AG10803 (cell line): ENCODE results near the gene GPATCH2L.

Experiments used
- DNase-seq: peaks from one replicate; pipeline ENCODE4 v3.0.0; 2010; ENCODE audit warnings: low read depth
- H3K4me3 ChIP-seq: 2 replicates; pipeline ENCODE4 v1.5.1; 2011; ENCODE audit warnings: mild to moderate bottlenecking, low read length, control low read depth
- TF ChIP-seq, protein P1 (sequence below): conservative IDR thresholded peaks from 2 replicates; pipeline ENCODE4 v1.5.1; 2011; ENCODE audit warnings: mild to moderate bottlenecking, low read length, control low read depth, inconsistent platforms

Gene GPATCH2L

DNA sequence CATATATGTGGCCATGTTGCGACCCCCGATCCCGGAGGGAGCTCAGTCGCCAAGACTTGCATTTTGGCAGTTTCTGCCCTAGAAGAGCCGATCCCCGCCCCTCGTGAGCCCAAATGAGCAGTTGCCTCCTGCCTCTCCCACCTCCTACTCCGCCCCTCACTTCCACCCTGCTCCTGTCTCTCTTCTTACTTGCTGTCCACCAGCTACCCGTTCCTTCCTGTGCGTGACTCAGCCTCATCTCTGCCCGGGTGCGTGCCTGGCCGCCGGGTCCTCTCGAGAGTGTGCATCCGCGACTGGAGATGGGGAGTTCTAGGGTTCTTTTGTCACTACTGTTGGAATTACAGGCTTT, 585 bp downstream of the GPATCH2L start:
- peak; percentile 85 for DNase-seq
- H3K4me3 ChIP-seq: peak overlapping the region; percentile 92
- TF ChIP-seq, protein P1, sequence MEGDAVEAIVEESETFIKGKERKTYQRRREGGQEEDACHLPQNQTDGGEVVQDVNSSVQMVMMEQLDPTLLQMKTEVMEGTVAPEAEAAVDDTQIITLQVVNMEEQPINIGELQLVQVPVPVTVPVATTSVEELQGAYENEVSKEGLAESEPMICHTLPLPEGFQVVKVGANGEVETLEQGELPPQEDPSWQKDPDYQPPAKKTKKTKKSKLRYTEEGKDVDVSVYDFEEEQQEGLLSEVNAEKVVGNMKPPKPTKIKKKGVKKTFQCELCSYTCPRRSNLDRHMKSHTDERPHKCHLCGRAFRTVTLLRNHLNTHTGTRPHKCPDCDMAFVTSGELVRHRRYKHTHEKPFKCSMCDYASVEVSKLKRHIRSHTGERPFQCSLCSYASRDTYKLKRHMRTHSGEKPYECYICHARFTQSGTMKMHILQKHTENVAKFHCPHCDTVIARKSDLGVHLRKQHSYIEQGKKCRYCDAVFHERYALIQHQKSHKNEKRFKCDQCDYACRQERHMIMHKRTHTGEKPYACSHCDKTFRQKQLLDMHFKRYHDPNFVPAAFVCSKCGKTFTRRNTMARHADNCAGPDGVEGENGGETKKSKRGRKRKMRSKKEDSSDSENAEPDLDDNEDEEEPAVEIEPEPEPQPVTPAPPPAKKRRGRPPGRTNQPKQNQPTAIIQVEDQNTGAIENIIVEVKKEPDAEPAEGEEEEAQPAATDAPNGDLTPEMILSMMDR: no peak

DNA sequence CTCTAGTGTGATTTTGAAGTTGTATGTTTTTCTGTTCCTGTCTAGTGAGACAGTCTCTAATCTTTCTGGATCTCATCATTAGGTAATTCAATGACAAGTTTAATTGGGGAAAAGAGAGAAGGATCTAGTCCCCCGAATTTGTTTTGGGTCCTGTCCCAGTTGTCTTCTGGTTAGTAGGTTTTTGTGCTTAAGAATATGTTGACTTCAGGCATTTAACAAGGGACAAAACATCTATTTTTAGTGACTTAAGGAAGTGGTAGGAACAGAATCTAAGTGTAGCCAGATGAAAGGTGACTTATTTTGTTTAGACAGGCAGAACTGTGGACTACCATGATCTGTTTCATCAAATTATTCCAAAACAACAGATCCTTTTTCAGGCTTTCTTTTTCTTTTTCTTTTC, 2.2 kb downstream of the GPATCH2L start:
- no peak overlapping the region for H3K4me3 ChIP-seq
- no peak for DNase-seq
- TF ChIP-seq, protein P1: no peak

DNA sequence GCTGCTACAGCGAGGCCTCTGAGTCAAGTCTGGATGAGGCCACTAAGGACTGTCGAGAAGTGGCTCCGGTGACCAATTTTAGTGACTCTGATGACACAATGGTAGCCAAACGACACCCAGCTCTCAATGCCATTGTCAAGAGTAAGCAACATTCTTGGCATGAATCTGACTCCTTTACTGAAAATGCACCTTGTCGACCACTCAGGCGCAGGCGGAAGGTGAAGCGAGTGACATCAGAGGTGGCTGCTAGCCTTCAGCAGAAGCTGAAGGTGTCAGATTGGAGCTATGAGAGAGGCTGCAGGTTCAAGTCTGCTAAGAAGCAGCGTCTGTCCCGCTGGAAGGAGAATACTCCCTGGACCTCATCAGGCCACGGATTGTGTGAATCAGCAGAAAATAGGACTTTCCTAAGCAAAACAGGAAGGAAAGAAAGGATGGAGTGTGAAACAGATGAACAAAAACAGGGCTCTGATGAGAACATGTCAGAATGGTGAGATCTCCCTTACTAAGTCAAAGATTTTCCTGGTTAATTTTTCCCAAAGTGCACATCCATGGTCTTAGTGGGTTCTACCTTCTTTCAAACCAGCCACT, 2.9 kb downstream of the GPATCH2L start:
- H3K4me3 ChIP-seq: no peak overlapping the region
- DNase-seq: no peak
- TF ChIP-seq, protein P1: no peak

DNA sequence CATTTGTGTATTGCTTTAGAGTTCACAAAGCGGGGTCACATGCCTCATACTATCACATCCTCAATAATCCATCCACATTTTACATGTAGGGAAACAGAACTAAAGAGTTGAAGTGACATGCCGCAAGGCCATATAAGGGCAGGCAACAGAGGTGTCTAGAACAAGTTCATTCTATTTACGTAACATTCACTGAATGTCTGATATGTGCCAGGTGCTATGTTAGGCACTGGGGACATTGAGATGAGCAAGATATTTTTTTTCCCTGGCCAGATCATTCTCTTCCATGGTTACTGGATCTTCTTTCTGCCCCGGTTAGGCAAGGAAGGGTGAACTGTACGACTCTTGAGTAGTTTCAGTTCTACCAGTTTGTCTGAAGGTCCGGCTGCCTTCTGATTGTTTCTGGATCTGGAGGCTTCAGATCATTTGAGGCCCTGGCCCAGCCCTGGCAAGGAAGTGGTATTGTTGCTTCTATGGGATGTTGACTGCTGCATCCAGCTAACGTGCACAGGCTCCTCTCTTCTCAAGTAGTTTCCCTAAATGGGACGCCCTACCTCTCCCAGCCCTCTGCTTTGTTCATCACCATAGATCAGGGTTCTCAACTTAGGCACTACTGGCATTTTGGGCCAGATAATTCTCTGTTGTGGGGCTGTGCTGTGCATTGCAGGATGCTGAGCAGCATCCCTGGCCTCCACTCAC, 12.1 kb downstream of the GPATCH2L start:
- TF ChIP-seq, protein P1: no peak

DNA sequence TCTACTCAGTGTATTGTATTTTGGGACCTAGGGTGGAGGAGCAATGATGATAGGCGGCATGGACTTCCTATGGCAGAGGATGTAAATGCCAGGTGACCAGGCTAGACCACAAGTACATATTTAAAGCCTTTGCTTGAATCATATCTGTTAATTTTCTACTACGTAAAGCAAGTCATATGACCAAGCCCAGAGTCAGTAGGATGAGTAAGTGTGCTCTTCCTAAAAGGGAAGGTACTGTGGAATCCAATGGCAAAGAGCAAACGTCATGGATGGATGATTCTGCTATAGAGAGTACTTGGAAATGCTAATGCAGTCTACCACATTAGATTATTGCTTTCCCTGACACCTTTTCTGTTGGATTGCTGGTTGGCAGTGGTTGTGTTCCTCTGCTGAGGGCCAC, 16.8 kb downstream of the GPATCH2L start:
- DNase-seq: no peak
- H3K4me3 ChIP-seq: no peak overlapping the region
- TF ChIP-seq, protein P1: no peak

More for the DNA sequence above, 12.1 kb downstream of the GPATCH2L start:
- no peak for DNase-seq
- H3K4me3 ChIP-seq: no peak overlapping the region

DNA sequence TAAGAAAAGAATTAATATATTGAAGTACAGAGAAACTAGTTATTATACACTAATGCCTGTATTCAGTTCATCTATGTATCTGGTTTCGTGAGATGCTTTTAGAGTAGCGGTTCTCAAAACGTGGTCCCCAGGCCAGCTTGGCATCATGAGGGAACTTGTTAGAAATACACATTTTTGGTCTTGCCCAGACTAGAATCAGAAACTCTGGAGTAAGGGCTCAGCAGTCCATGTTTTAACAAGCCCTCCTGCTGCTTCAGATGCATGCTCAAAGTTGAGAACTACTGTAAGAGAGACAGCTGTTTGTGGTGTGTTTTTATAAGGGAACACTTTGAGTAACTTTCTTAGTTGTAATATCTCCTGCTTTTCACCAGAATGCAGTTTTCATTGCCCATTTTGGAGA, 18.1 kb downstream of the GPATCH2L start:
- no peak overlapping the region for H3K4me3 ChIP-seq
- TF ChIP-seq, protein P1: no peak
- no peak for DNase-seq

DNA sequence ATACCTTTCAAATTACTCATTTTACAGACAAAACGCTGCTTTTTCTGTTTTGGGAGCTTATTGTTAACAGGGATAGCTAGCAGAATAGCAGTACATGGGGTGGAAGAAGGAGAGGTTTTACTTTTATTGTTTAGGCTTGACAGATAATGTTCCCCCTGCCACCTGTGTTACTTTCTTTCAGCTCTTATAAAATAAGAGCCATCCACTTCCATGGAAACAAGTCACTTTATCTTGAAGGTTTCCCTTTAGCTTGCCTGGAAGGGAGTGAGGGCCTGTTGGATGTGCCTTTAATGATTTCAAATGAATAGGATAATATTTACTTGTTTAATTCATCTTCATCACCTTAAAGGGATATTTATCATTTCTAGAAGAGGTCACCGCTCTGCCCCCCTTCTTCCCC, 23.3 kb downstream of the GPATCH2L start:
- TF ChIP-seq, protein P1: no peak
- DNase-seq: no peak

More for the DNA sequence above, 23.3 kb downstream of the GPATCH2L start:
- H3K4me3 ChIP-seq: no peak overlapping the region
